Esophagus muscularis mucosa (tissue), 4 donors: ENCODE data around the gene AUTS2. TPM values are rescaled to one million over a fixed set of nuclear protein-coding genes. Genes with fewer than 3 reads are reported as not detected.

Source experiments
- DNase-seq: peaks from one replicate; pipeline ENCODE4 v3.0.0-alpha.2; 2017; ENCODE audit errors: extremely low spot score
- H3K27ac ChIP-seq, 4 donors: fragments of 200-600 bp; sonication (generic); replicated peaks in 1 of 4; 1 replicate in 3 of 4; 2 replicates in 1 of 4; pipeline ENCODE4 v1.5.1; 2016 to 2019; ENCODE audit warnings: mild to moderate bottlenecking in 1 of 4
- H3K27me3 ChIP-seq, 4 donors: fragments of 200-600 bp; sonication (generic); one replicate each; pipeline versions ENCODE4 v1.5.1 to v1.6.0; 2016 to 2019
- H3K36me3 ChIP-seq, 4 donors: fragments of 200-600 bp; sonication (generic); one replicate each; pipeline ENCODE4 v1.5.1; 2016 to 2019
- H3K4me1 ChIP-seq, 4 donors: fragments of 200-600 bp; sonication (generic); one replicate each; pipeline ENCODE4 v1.5.1; 2016 to 2019
- H3K4me3 ChIP-seq, 4 donors: fragments of 200-600 bp; sonication (generic); 1 replicate in 2 of 4; 2 replicates in 2 of 4; pipeline ENCODE4 v1.5.1; 2016 to 2019; ENCODE audit warnings: mild to moderate bottlenecking in 4 of 4, moderate library complexity in 1 of 4
- H3K9me3 ChIP-seq, 4 donors: fragments of 200-600 bp; sonication (generic); 1 replicate in 3 of 4; 2 replicates in 1 of 4; pipeline ENCODE4 v1.5.1; 2016 to 2019
- CTCF ChIP-seq, 3 experiments: fragments of 200-600 bp in 2 of 3; fragments of 450-650 bp in 1 of 3; sonication (generic) in 2 of 3; IDR thresholded peaks; one replicate each; pipeline ENCODE4 v1.5.1; 2017 to 2019; ENCODE audit warnings: antibody characterized with exemption in 3 of 3, mild to moderate bottlenecking in 2 of 3, moderate library complexity in 1 of 3
- EP300 ChIP-seq: sonication (generic); formaldehyde crosslinking; IDR thresholded peaks from one replicate; pipeline ENCODE4 v1.6.1; 2017; ENCODE audit warnings: antibody characterized with exemption
- POLR2A ChIP-seq: fragments of 450-650 bp; IDR thresholded peaks from one replicate; pipeline ENCODE4 v1.6.1; 2017; ENCODE audit warnings: antibody characterized with exemption, moderate library complexity, mild to moderate bottlenecking, low read depth
- POLR2AphosphoS5 ChIP-seq, 2 donors: sonication (generic); formaldehyde crosslinking; IDR thresholded peaks; one replicate each; pipeline ENCODE4 v1.6.1; 2017; ENCODE audit warnings: antibody characterized with exemption in 2 of 2
- WGBS: methylation state at CpG from one replicate; pipeline ENCODE4 v1.1.5; 2018; 5-methylcytosine and 5-hydroxymethylcytosine counted together
- intact Hi-C: fragments of 100-400 bp; cut with DNase I; formaldehyde crosslinking; loops from one replicate; pipeline ENCODE4 v1.15.1; 2023
- total RNA-seq, 4 donors: library from RNA; depleted of rRNA; stranded (reverse); fragments of >200 nt; gene quantifications; one replicate each; pipeline versions ENCODE4 v1.1.0 to v1.2.1, GENCODE V29; 2016

Gene AUTS2
- total RNA-seq, 4 donors from 2014 or later, result 18.5 to 44.9 (median 34.2) TPM

- no peak for DNase-seq
- Histone ChIP-seq H3K9me3 (no peaks in the 10 kb centered on the region), H3K36me3 (no peaks in the 10 kb centered on the region), H3K4me3 (no peak overlapping the region), H3K27ac (peak overlapping the region; percentile 22 to 50 (median 32)), H3K27me3 (no peaks in the 10 kb centered on the region), H3K4me1 (peaks cover 16 to 74% (median 70%) of the 10 kb centered on the region in 4 donors)
- no peak for TF ChIP-seq POLR2A
- TF ChIP-seq CTCF (IDR thresholded peaks at IDR 0.05), result peak in 2 of 3 experiments; percentile 10 to 15
- WGBS, result 43% methylated on average over 4 of the region's 4 CpGs
- intact Hi-C loops, result no loop called here
Measured at GRCh38 chr7:69677054-69677852, 79.0 kb downstream of the AUTS2 start.

- DNase-seq, result no peak
- no peaks in the 10 kb centered on the region for H3K27me3 ChIP-seq
- no peaks in the 10 kb centered on the region for H3K9me3 ChIP-seq
- H3K36me3 ChIP-seq, result no peaks in the 10 kb centered on the region
- intact Hi-C loops, result no loop called here
- H3K4me3 ChIP-seq, result no peak overlapping the region
- WGBS, result 61% methylated on average over 4 of the region's 4 CpGs
- H3K27ac ChIP-seq, result peak overlapping the region; percentile 22 to 50 (median 32)
- TF ChIP-seq EP300 (no peak), POLR2A (no peak), POLR2AphosphoS5 (IDR thresholded peaks at IDR 0.05) (no peak), CTCF (IDR thresholded peaks at IDR 0.05) (no peak)
- peaks cover 16 to 77% (median 71%) of the 10 kb centered on the region in 4 donors for H3K4me1 ChIP-seq
Measured at GRCh38 chr7:69677881-69678493, 79.7 kb downstream of the AUTS2 start.

GRCh38 chr7:69678494-69679187 lies 80.4 kb downstream of the AUTS2 start:
- DNase-seq, result no peak
- Histone ChIP-seq H3K4me3 (no peak overlapping the region), H3K9me3 (no peaks in the 10 kb centered on the region), H3K27ac (peak overlapping the region; percentile 19 to 50 (median 28)), H3K4me1 (peaks cover 16 to 74% (median 66%) of the 10 kb centered on the region in 4 donors), H3K27me3 (no peaks in the 10 kb centered on the region), H3K36me3 (no peaks in the 10 kb centered on the region)
- TF ChIP-seq POLR2A, result no peak
- no peak for TF ChIP-seq POLR2AphosphoS5 (IDR thresholded peaks at IDR 0.05)
- TF ChIP-seq EP300, result no peak
- TF ChIP-seq CTCF (IDR thresholded peaks at IDR 0.05), result no peak
- intact Hi-C loops, result no loop called here
- WGBS, result 70% methylated on average over 11 of the region's 11 CpGs

- Histone ChIP-seq H3K9me3 (no peaks in the 10 kb centered on the region), H3K27ac (no peak overlapping the region), H3K27me3 (no peaks in the 10 kb centered on the region), H3K4me3 (no peak overlapping the region), H3K4me1 (peaks cover 14 to 73% (median 63%) of the 10 kb centered on the region in 4 donors), H3K36me3 (no peaks in the 10 kb centered on the region)
- intact Hi-C loops, result no loop called here
- no peak for DNase-seq
- TF ChIP-seq POLR2A (no peak), EP300 (no peak), POLR2AphosphoS5 (IDR thresholded peaks at IDR 0.05) (no peak), CTCF (IDR thresholded peaks at IDR 0.05) (no peak)
- WGBS, result 63% methylated on average over 3 of the region's 3 CpGs
Measured at GRCh38 chr7:69681181-69681580, 82.9 kb downstream of the AUTS2 start.
